ENCODE results near the gene ARHGAP30. TPM values are rescaled to one million over a fixed set of nuclear protein-coding genes. Genes with fewer than 3 reads are reported as not detected.

ARHGAP30 gene
- total RNA-seq, 1 donor from 2014 or later, result 2.4 TPM

DNA sequence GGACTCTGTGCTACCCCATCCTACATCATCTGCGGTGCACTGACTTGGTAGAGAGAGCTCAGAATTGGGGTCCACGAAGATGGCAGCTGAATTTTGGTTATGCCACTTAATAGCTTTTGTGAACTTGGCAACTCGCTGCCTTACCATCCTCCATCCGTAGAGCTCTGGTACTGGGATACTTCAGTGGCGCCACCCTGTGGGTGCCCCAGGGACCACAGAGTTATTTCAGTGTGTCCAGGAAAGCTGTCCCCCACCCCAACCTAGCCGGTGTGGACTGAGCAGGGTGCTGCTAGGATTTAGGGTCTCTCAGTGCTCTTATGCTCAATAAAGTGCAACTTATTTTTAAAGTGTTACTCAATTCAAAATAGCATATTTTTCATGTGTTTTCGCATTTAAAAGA, 14.9 kb downstream of the ARHGAP30 start:
- no peaks in the 10 kb centered on the region for H3K4me1 ChIP-seq
- H3K27me3 ChIP-seq (ENCODE audit: low read depth), result peaks cover 50% of the 10 kb centered on the region
- H3K9me3 ChIP-seq (replicated peaks), result no peaks in the 10 kb centered on the region
- intact Hi-C loops (cut with micrococcal nuclease), result loop anchor here (10.0 kb wide), 1 partner anchor 60 kb away; no protein-coding TSS in a partner anchor
- no peak for DNase-seq
- TF ChIP-seq CTCF (IDR thresholded peaks at IDR 0.05; ENCODE audit: borderline replicate concordance), result no peak
- H3K4me3 ChIP-seq, result no peak overlapping the region
- no peaks in the 10 kb centered on the region for H3K36me3 ChIP-seq
- H3K27ac ChIP-seq (replicated peaks), result no peak overlapping the region

- no peaks in the 10 kb centered on the region for H3K36me3 ChIP-seq
- no peak for DNase-seq
- no peak overlapping the region for H3K4me3 ChIP-seq
- H3K27me3 ChIP-seq (ENCODE audit: low read depth), result peaks cover 50% of the 10 kb centered on the region
- TF ChIP-seq CTCF (IDR thresholded peaks at IDR 0.05; ENCODE audit: borderline replicate concordance), result no peak
- no peak overlapping the region for H3K27ac ChIP-seq (replicated peaks)
- no peaks in the 10 kb centered on the region for H3K4me1 ChIP-seq
- H3K9me3 ChIP-seq (replicated peaks), result no peaks in the 10 kb centered on the region
- intact Hi-C loops (cut with micrococcal nuclease), result loop anchor here (10.0 kb wide), 1 partner anchor 59 kb away; no protein-coding TSS in a partner anchor
Measured at GRCh38 chr1:161054232-161054631, 15.5 kb downstream of the ARHGAP30 start.

GRCh38 chr1:161052899-161053298, 16.8 kb downstream of the ARHGAP30 start:
- Histone ChIP-seq H3K36me3 (no peaks in the 10 kb centered on the region), H3K4me1 (no peaks in the 10 kb centered on the region), H3K9me3 (replicated peaks) (no peaks in the 10 kb centered on the region), H3K27ac (replicated peaks) (no peak overlapping the region), H3K27me3 (ENCODE audit: low read depth) (peaks cover 42% of the 10 kb centered on the region), H3K4me3 (no peak overlapping the region)
- TF ChIP-seq CTCF (IDR thresholded peaks at IDR 0.05; ENCODE audit: borderline replicate concordance), result no peak
- intact Hi-C loops (cut with micrococcal nuclease), result loop anchor here (10.0 kb wide), 1 partner anchor 58 kb away; no protein-coding TSS in a partner anchor
- no peak for DNase-seq

DNA sequence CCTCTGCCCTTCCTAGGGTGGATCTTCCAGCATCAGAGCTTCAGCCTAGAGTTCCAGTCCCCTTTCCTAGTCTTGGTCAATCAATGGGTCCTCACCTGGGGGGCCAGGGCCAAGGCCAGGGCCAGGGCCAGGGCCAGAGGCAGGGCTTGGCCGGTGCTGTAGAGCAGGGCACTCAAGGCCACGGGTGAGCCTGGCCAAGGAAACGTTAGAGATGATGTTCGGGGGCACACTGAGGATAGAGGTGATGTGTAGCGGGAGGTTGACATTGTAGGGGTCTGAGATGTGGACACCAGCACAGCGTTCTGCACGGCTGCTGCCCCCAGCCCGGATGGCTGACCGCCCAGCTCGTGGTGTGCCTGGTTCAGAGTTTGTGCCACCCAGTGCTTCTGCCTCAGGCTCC, 18.5 kb downstream of the ARHGAP30 start:
- H3K27ac ChIP-seq (replicated peaks), result no peak overlapping the region
- DNase-seq, result no peak
- no peak overlapping the region for H3K4me3 ChIP-seq
- H3K9me3 ChIP-seq (replicated peaks), result no peaks in the 10 kb centered on the region
- H3K4me1 ChIP-seq, result peaks cover 9% of the 10 kb centered on the region
- peaks cover 26% of the 10 kb centered on the region for H3K27me3 ChIP-seq (ENCODE audit: low read depth)
- no peaks in the 10 kb centered on the region for H3K36me3 ChIP-seq
- no peak for TF ChIP-seq CTCF (IDR thresholded peaks at IDR 0.05; ENCODE audit: borderline replicate concordance)
- intact Hi-C loops (cut with micrococcal nuclease), result loop anchor here (10.0 kb wide), 1 partner anchor 56 kb away; no protein-coding TSS in a partner anchor

- Histone ChIP-seq H3K27ac (replicated peaks) (no peak overlapping the region), H3K27me3 (ENCODE audit: low read depth) (peaks cover 7% of the 10 kb centered on the region), H3K4me1 (peaks cover 24% of the 10 kb centered on the region), H3K9me3 (replicated peaks) (no peaks in the 10 kb centered on the region), H3K36me3 (no peaks in the 10 kb centered on the region), H3K4me3 (no peak overlapping the region)
- intact Hi-C loops (cut with micrococcal nuclease), result no loop called here
- TF ChIP-seq CTCF (IDR thresholded peaks at IDR 0.05; ENCODE audit: borderline replicate concordance), result no peak
- no peak for DNase-seq
Measured at GRCh38 chr1:161048949-161049722, 20.6 kb downstream of the ARHGAP30 start.
